Right atrium auricular region (tissue), 2 donors: ENCODE measurements around the gene IL4I1. TPM values are rescaled to one million over a fixed set of nuclear protein-coding genes. Genes with fewer than 3 reads are reported as not detected.
A peak's percentile ranks its signal among the peaks of the same experiment; 100 is the strongest.

Experiments used
- DNase-seq: peaks from one replicate; pipeline ENCODE4 v3.0.0-alpha.2; 2019; ENCODE audit warnings: low spot score
- H3K27ac ChIP-seq, 2 donors: fragments of 200-600 bp; sonication (generic); 1 replicate in 1 of 2; 2 replicates in 1 of 2; pipeline ENCODE4 v1.5.1; 2016 to 2019
- H3K27me3 ChIP-seq, 2 donors: fragments of 200-600 bp; sonication (generic); one replicate each; pipeline versions ENCODE4 v1.5.1 to v1.6.0; 2017 to 2019
- H3K36me3 ChIP-seq: fragments of 200-600 bp; sonication (generic); one replicate; pipeline ENCODE4 v1.5.1; 2016
- H3K4me1 ChIP-seq, 2 donors: fragments of 200-600 bp; sonication (generic); one replicate each; pipeline versions ENCODE4 v1.5.1 to v1.6.0; 2017 to 2019
- H3K4me3 ChIP-seq, 2 donors: fragments of 200-600 bp; sonication (generic); 1 replicate in 1 of 2; 2 replicates in 1 of 2; pipeline ENCODE4 v1.5.1; 2017 to 2019; ENCODE audit warnings: mild to moderate bottlenecking in 1 of 2, moderate library complexity in 1 of 2
- H3K9me3 ChIP-seq, 2 donors: fragments of 200-600 bp; sonication (generic); one replicate each; pipeline ENCODE4 v1.5.1; 2019
- total RNA-seq, 2 donors: library from RNA; depleted of rRNA; stranded (reverse); fragments of >200 nt; gene quantifications; one replicate each; pipeline ENCODE4 v1.1.0, GENCODE V29; 2016
- TF ChIP-seq, protein P1 (sequence below), 2 donors: fragments of 200-600 bp; sonication (generic); IDR thresholded peaks; one replicate each; pipeline ENCODE4 v1.5.1; 2019; ENCODE audit warnings: antibody characterized with exemption in 2 of 2

IL4I1 gene
- total RNA-seq, 2 donors from 2014 or later = 0.43 TPM; not detected in 1

- no peak overlapping the region for H3K27ac ChIP-seq
- DNase-seq = no peak
- no peak overlapping the region for H3K4me3 ChIP-seq
- H3K9me3 ChIP-seq = no peaks in the 10 kb centered on the region
- H3K36me3 ChIP-seq = peaks cover 64% of the 10 kb centered on the region
- peaks cover 0 to 36% of the 10 kb centered on the region in 2 donors for H3K4me1 ChIP-seq
- TF ChIP-seq, protein P1, sequence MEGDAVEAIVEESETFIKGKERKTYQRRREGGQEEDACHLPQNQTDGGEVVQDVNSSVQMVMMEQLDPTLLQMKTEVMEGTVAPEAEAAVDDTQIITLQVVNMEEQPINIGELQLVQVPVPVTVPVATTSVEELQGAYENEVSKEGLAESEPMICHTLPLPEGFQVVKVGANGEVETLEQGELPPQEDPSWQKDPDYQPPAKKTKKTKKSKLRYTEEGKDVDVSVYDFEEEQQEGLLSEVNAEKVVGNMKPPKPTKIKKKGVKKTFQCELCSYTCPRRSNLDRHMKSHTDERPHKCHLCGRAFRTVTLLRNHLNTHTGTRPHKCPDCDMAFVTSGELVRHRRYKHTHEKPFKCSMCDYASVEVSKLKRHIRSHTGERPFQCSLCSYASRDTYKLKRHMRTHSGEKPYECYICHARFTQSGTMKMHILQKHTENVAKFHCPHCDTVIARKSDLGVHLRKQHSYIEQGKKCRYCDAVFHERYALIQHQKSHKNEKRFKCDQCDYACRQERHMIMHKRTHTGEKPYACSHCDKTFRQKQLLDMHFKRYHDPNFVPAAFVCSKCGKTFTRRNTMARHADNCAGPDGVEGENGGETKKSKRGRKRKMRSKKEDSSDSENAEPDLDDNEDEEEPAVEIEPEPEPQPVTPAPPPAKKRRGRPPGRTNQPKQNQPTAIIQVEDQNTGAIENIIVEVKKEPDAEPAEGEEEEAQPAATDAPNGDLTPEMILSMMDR (IDR thresholded peaks at IDR 0.05) = no peak
- no peaks in the 10 kb centered on the region for H3K27me3 ChIP-seq
These were observed 34.1 kb downstream of the IL4I1 start for GRCh38 chr19:49862391-49863253.

DNA sequence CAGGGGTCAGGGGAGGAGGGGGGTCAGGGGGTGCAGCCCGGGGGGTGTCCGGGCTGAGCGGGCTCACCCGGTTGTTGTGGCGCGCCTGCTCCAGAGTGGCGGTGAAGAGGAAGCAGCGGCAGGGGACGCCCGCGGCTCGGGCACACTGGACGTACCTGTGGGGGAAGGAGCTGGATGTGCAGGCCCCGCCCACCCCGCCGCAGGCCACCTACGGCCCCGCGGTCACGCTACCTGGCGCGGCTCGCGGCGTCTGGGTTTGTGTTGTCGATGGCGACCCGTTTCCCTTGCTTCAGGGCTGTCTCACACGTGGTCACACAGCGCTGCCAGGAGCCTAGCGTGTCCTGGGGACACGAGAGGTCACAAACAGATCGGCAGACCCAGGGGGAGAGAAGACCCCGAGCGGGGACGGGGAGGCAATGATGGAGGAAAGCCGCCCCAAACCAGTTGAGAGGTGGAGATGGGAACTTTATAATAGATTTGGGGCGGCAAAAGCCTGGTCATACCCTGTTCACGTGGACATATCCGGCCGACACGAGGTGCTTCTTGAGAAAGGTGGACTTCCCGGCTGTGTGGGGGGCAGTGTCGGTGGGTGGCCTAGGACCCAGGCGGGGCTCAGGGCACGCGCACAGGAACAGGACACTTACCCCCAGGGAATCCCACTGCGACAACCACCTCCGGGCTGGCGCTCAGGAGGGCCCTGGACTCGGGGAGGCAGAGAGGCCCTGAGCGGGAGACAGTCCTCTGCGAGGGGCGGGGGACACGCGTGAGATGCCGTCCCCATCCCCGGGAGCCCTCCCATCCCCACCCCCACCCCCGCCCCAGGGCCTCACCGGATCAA is 34.9 kb downstream of the IL4I1 start:
- no peak for DNase-seq
- H3K27me3 ChIP-seq = no peaks in the 10 kb centered on the region
- TF ChIP-seq, protein P1 (IDR thresholded peaks at IDR 0.05) = no peak

GRCh38 chr19:49861107-49861506 is 35.6 kb downstream of the IL4I1 start:
- peaks cover 79% of the 10 kb centered on the region for H3K36me3 ChIP-seq
- peak overlapping the region in 1 of 2 donors; percentile 48 for H3K27ac ChIP-seq
- no peak for DNase-seq
- TF ChIP-seq, protein P1 (IDR thresholded peaks at IDR 0.05) = no peak
- H3K9me3 ChIP-seq = no peaks in the 10 kb centered on the region
- H3K4me3 ChIP-seq = no peak overlapping the region
- peaks cover 0 to 26% of the 10 kb centered on the region in 2 donors for H3K4me1 ChIP-seq
- H3K27me3 ChIP-seq = no peaks in the 10 kb centered on the region

More for the DNA sequence above, 34.9 kb downstream of the IL4I1 start:
- H3K4me1 ChIP-seq = peaks cover 0 to 32% of the 10 kb centered on the region in 2 donors
- H3K4me3 ChIP-seq = no peak overlapping the region
- peak overlapping the region in 1 of 2 donors; percentile 48 for H3K27ac ChIP-seq
- no peaks in the 10 kb centered on the region for H3K9me3 ChIP-seq
- peaks cover 72% of the 10 kb centered on the region for H3K36me3 ChIP-seq

- Histone ChIP-seq H3K4me1 (peaks cover 0 to 20% of the 10 kb centered on the region in 2 donors), H3K27me3 (no peaks in the 10 kb centered on the region), H3K4me3 (no peak overlapping the region), H3K36me3 (peaks cover 81% of the 10 kb centered on the region), H3K27ac (peak overlapping the region in 1 of 2 donors; percentile 48), H3K9me3 (no peaks in the 10 kb centered on the region)
- TF ChIP-seq, protein P1 (IDR thresholded peaks at IDR 0.05) = no peak
- no peak for DNase-seq
These were observed 36.2 kb downstream of the IL4I1 start for GRCh38 chr19:49860336-49861102.

DNA sequence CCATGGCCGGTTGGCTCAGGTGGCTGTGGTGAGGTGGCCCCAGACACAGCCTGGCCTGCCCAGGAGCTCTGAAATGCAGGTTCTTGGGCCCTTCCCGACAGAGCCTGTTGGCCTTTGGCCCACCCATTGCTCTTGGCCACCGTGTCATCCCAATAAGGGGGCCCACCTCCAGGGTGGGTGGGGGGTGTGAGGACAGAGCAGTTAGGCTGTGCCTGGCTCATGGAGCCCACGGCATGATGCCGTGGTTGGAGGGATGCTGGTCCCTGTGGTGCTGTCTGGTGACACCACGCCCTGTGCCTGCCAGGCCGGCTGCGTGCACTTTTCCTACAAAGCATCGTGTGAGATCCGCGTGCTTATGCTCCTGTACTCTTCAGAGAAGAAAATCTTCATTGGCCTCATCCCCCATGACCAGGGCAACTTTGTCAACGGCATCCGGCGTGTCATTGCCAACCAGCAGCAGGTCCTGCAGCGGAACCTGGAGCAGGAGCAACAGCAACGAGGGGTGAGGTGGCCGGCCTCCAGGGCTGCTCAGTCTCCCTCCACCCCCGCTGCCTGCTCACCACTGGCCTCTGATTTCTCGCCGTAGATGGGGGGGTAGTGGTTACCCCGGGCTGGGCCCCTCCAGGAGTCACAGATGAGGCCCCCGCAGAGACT is 36.9 kb downstream of the IL4I1 start:
- peaks cover 0 to 13% of the 10 kb centered on the region in 2 donors for H3K4me1 ChIP-seq
- H3K27ac ChIP-seq = no peak overlapping the region
- no peak overlapping the region for H3K4me3 ChIP-seq
- peaks cover 87% of the 10 kb centered on the region for H3K36me3 ChIP-seq
- no peaks in the 10 kb centered on the region for H3K9me3 ChIP-seq
- TF ChIP-seq, protein P1 (IDR thresholded peaks at IDR 0.05) = no peak
- no peak for DNase-seq
- no peaks in the 10 kb centered on the region for H3K27me3 ChIP-seq
